ENCODE measurements around the gene C1orf141.
"Not testable (repeated sequence)": the region's sequence is repeated elsewhere in the genome, so short reads cannot be mapped to it uniquely, and the experiment has no call there.

The C1orf141 gene

GRCh38 chr1:67078291-67078690 is 56.5 kb downstream of the C1orf141 start:
- Histone ChIP-seq H3K9me3 (replicated peaks; ENCODE audit: insufficient read depth, low read length) (no peaks in the 10 kb centered on the region), H3K9me2 (replicated peaks; ENCODE audit: insufficient read depth, low read length) (no peaks in the 10 kb centered on the region; the same call in 1 of the 2 replicates), H3K4me2 (ENCODE audit: low read depth, low read length) (no peak overlapping the region), H3K27me3 (replicated peaks; ENCODE audit: insufficient read depth, low read length) (no peaks in the 10 kb centered on the region), H3F3A (ENCODE audit: insufficient read depth, low read length) (no peaks in the 10 kb centered on the region), H3K79me2 (ENCODE audit: low read length) (no peaks in the 10 kb centered on the region), H3K27ac (ENCODE audit: low read length) (no peak overlapping the region), H3K4me1 (ENCODE audit: low read length) (no peaks in the 10 kb centered on the region), H2AFZ (ENCODE audit: low read length) (no peak overlapping the region), H3K36me3 (replicated peaks; ENCODE audit: insufficient read depth, low read length) (no peaks in the 10 kb centered on the region), H3K4me3 (ENCODE audit: low read length) (no peak overlapping the region), H3K9ac (ENCODE audit: low read length) (no peak overlapping the region), H4K20me1 (ENCODE audit: insufficient read depth, low read length) (no peaks in the 10 kb centered on the region)
- no peak for DNase-seq
- no peak for TF ChIP-seq EZH2 (optimal IDR thresholded peaks at IDR 0.05; ENCODE audit: low read depth, low read length)
- no peak for TF ChIP-seq EZH2phosphoT487 (IDR thresholded peaks at IDR 0.05; ENCODE audit: low read length)
- TF ChIP-seq CTCF (IDR thresholded peaks at IDR 0.05; ENCODE audit: low read length): no peak

- Histone ChIP-seq H3K79me2 (ENCODE audit: low read length) (no peaks in the 10 kb centered on the region), H3K9me3 (replicated peaks; ENCODE audit: insufficient read depth, low read length) (no peaks in the 10 kb centered on the region), H2AFZ (ENCODE audit: low read length) (no peak overlapping the region), H3K9ac (ENCODE audit: low read length) (no peak overlapping the region), H3K4me3 (ENCODE audit: low read length) (no peak overlapping the region), H3F3A (ENCODE audit: insufficient read depth, low read length) (no peaks in the 10 kb centered on the region), H3K27me3 (replicated peaks; ENCODE audit: insufficient read depth, low read length) (no peaks in the 10 kb centered on the region), H3K36me3 (replicated peaks; ENCODE audit: insufficient read depth, low read length) (no peaks in the 10 kb centered on the region), H3K4me1 (ENCODE audit: low read length) (no peaks in the 10 kb centered on the region), H3K27ac (ENCODE audit: low read length) (no peak overlapping the region), H3K9me2 (replicated peaks; ENCODE audit: insufficient read depth, low read length) (no peaks in the 10 kb centered on the region; the same call in 1 of the 2 replicates), H4K20me1 (ENCODE audit: insufficient read depth, low read length) (no peaks in the 10 kb centered on the region), H3K4me2 (ENCODE audit: low read depth, low read length) (no peak overlapping the region)
- no peak for DNase-seq
- no peak for TF ChIP-seq EZH2phosphoT487 (IDR thresholded peaks at IDR 0.05; ENCODE audit: low read length)
- no peak for TF ChIP-seq EZH2 (optimal IDR thresholded peaks at IDR 0.05; ENCODE audit: low read depth, low read length)
- no peak for TF ChIP-seq CTCF (IDR thresholded peaks at IDR 0.05; ENCODE audit: low read length)
These were observed 57.2 kb downstream of the C1orf141 start for GRCh38 chr1:67077593-67077992.

- Histone ChIP-seq H3K9me3 (replicated peaks; ENCODE audit: insufficient read depth, low read length) (no peaks in the 10 kb centered on the region), H4K20me1 (ENCODE audit: insufficient read depth, low read length) (no peaks in the 10 kb centered on the region), H3K79me2 (ENCODE audit: low read length) (no peaks in the 10 kb centered on the region)
These were observed 62.0 kb downstream of the C1orf141 start for GRCh38 chr1:67072749-67073148.

GRCh38 chr1:67067655-67068054 is 67.1 kb downstream of the C1orf141 start:
- H3K9ac ChIP-seq (ENCODE audit: low read length); H3K27me3 ChIP-seq (replicated peaks; ENCODE audit: insufficient read depth, low read length); H3K36me3 ChIP-seq (replicated peaks; ENCODE audit: insufficient read depth, low read length); H3K79me2 ChIP-seq (ENCODE audit: low read length); H3F3A ChIP-seq (ENCODE audit: insufficient read depth, low read length); H3K9me3 ChIP-seq (replicated peaks; ENCODE audit: insufficient read depth, low read length); H3K4me2 ChIP-seq (ENCODE audit: low read depth, low read length); H4K20me1 ChIP-seq (ENCODE audit: insufficient read depth, low read length); H3K4me1 ChIP-seq (ENCODE audit: low read length); H2AFZ ChIP-seq (ENCODE audit: low read length); H3K4me3 ChIP-seq (ENCODE audit: low read length); H3K27ac ChIP-seq (ENCODE audit: low read length); DNase-seq; H3K9me2 ChIP-seq (replicated peaks; ENCODE audit: insufficient read depth, low read length): not testable (repeated sequence)

More at GRCh38 chr1:67072749-67073148, 62.0 kb downstream of the C1orf141 start:
- H3K4me1 ChIP-seq (ENCODE audit: low read length): no peaks in the 10 kb centered on the region
- H3K9me2 ChIP-seq (replicated peaks; ENCODE audit: insufficient read depth, low read length): no peaks in the 10 kb centered on the region; the same call in 1 of the 2 replicates
- H3K27ac ChIP-seq (ENCODE audit: low read length): no peak overlapping the region
- H3F3A ChIP-seq (ENCODE audit: insufficient read depth, low read length): no peaks in the 10 kb centered on the region
- no peak overlapping the region for H3K4me2 ChIP-seq (ENCODE audit: low read depth, low read length)
- H3K36me3 ChIP-seq (replicated peaks; ENCODE audit: insufficient read depth, low read length): no peaks in the 10 kb centered on the region
- no peak for DNase-seq
- no peak overlapping the region for H3K4me3 ChIP-seq (ENCODE audit: low read length)
- H3K27me3 ChIP-seq (replicated peaks; ENCODE audit: insufficient read depth, low read length): no peaks in the 10 kb centered on the region
- TF ChIP-seq CTCF (IDR thresholded peaks at IDR 0.05; ENCODE audit: low read length) (no peak), EZH2phosphoT487 (IDR thresholded peaks at IDR 0.05; ENCODE audit: low read length) (no peak), EZH2 (optimal IDR thresholded peaks at IDR 0.05; ENCODE audit: low read depth, low read length) (no peak)
- no peak overlapping the region for H3K9ac ChIP-seq (ENCODE audit: low read length)
- H2AFZ ChIP-seq (ENCODE audit: low read length): no peak overlapping the region
